ENCODE results near the gene RFX3.

Gene RFX3

GRCh38 chr9:3263698-3264097 lies 262.1 kb downstream of the RFX3 start:
- H3K27ac Mint-ChIP-seq: peak overlapping the region; percentile 97
- peaks cover 22% of the 10 kb centered on the region for H3K36me3 Mint-ChIP-seq (ENCODE audit: low read depth)
- no peaks in the 10 kb centered on the region for H3K9me3 Mint-ChIP-seq

GRCh38 chr9:3262826-3263529 lies 262.8 kb downstream of the RFX3 start:
- Mint-ChIP-seq H3K4me1 (peaks cover 23% of the 10 kb centered on the region), H3K4me3 (no peak overlapping the region), H3K9me3 (no peaks in the 10 kb centered on the region), H3K27me3 (ENCODE audit: low read depth, poor library complexity) (no peaks in the 10 kb centered on the region), H3K36me3 (ENCODE audit: low read depth) (peaks cover 26% of the 10 kb centered on the region), H3K27ac (peak overlapping the region; percentile 97)
- DNase-seq: peak; percentile 27
- no peak for TF ChIP-seq CTCF (IDR thresholded peaks at IDR 0.05)

More at GRCh38 chr9:3263698-3264097, 262.1 kb downstream of the RFX3 start:
- no peak overlapping the region for H3K4me3 Mint-ChIP-seq
- DNase-seq: no peak
- TF ChIP-seq CTCF (IDR thresholded peaks at IDR 0.05): no peak
- H3K27me3 Mint-ChIP-seq (ENCODE audit: low read depth, poor library complexity): no peaks in the 10 kb centered on the region
- peaks cover 23% of the 10 kb centered on the region for H3K4me1 Mint-ChIP-seq

GRCh38 chr9:3261484-3261883 lies 264.3 kb downstream of the RFX3 start:
- Mint-ChIP-seq H3K27me3 (ENCODE audit: low read depth, poor library complexity) (no peaks in the 10 kb centered on the region), H3K9me3 (no peaks in the 10 kb centered on the region), H3K4me3 (no peak overlapping the region), H3K27ac (peak overlapping the region; percentile 64), H3K36me3 (ENCODE audit: low read depth) (peaks cover 34% of the 10 kb centered on the region), H3K4me1 (peaks cover 23% of the 10 kb centered on the region)
- no peak for DNase-seq
- TF ChIP-seq CTCF (IDR thresholded peaks at IDR 0.05): no peak

GRCh38 chr9:3256571-3257330 lies 269.1 kb downstream of the RFX3 start:
- Mint-ChIP-seq H3K36me3 (ENCODE audit: low read depth) (peaks cover 63% of the 10 kb centered on the region), H3K27ac (no peak overlapping the region), H3K27me3 (ENCODE audit: low read depth, poor library complexity) (peaks cover 2% of the 10 kb centered on the region), H3K9me3 (no peaks in the 10 kb centered on the region), H3K4me3 (no peak overlapping the region), H3K4me1 (no peaks in the 10 kb centered on the region)
- no peak for DNase-seq
- TF ChIP-seq CTCF (IDR thresholded peaks at IDR 0.05): no peak

GRCh38 chr9:3251309-3251708 lies 274.5 kb downstream of the RFX3 start:
- Mint-ChIP-seq H3K36me3 (ENCODE audit: low read depth) (peaks cover 68% of the 10 kb centered on the region), H3K27ac (no peak overlapping the region), H3K4me3 (no peak overlapping the region), H3K4me1 (no peaks in the 10 kb centered on the region), H3K9me3 (no peaks in the 10 kb centered on the region), H3K27me3 (ENCODE audit: low read depth, poor library complexity) (peaks cover 2% of the 10 kb centered on the region)
- no peak for DNase-seq
- no peak for TF ChIP-seq CTCF (IDR thresholded peaks at IDR 0.05)
